A549 treated with AZD2906 at 1 μM for 4 hours (cell line): Measurements from ENCODE around the gene NTN3. TPM values are rescaled to one million over a fixed set of nuclear protein-coding genes. Genes with fewer than 3 reads are reported as not detected.

Source experiments
- total RNA-seq: library from RNA; stranded (reverse); fragments of 200-300 nt; extraction: Qiagen RNA extraction; gene quantifications from 5 replicates; pipeline ENCODE4 v1.2.3, GENCODE V29; 2022

NTN3 gene
- 0.05 to 0.07 TPM (median 0.06 TPM) in 3 of 5 replicates, not detected in the others for total RNA-seq

DNA sequence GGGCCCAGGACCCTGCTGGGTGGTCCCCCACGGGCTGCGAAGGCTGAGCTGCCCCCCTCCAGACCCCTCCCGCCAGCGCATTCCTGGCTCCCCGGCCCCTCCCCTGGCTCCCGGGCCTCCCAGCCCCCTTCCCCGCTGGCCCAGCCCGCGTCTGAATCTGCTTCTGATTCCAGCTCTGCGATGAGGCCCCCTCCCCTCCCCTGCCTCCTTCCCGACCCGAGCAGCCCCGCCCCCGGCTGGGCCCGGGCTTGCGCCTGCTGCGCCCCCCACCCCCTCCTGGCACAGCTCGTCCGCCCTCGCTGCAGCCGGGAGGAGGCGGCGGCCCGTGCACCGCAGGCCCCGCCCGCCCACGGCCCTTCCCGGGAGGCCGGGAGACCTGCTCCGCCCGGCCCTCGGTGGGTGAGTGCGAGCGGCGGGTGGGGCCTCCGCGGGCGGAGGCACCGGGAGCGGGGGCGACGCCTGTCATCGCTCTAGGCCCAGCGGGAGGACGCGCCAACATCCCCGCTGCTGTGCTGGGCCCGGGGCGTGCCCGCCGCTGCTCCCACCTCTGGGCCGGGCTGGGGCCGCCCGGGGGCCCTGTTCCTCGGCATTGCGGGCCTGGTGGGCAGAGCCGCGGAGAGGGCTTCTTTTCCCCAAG is at the start of gene NTN3:
Gene NTN3, plus strand, starts transcription at position 282 of the 637 bp plus-strand sequence. CDS start 405 bp downstream, outside the sequence.

DNA sequence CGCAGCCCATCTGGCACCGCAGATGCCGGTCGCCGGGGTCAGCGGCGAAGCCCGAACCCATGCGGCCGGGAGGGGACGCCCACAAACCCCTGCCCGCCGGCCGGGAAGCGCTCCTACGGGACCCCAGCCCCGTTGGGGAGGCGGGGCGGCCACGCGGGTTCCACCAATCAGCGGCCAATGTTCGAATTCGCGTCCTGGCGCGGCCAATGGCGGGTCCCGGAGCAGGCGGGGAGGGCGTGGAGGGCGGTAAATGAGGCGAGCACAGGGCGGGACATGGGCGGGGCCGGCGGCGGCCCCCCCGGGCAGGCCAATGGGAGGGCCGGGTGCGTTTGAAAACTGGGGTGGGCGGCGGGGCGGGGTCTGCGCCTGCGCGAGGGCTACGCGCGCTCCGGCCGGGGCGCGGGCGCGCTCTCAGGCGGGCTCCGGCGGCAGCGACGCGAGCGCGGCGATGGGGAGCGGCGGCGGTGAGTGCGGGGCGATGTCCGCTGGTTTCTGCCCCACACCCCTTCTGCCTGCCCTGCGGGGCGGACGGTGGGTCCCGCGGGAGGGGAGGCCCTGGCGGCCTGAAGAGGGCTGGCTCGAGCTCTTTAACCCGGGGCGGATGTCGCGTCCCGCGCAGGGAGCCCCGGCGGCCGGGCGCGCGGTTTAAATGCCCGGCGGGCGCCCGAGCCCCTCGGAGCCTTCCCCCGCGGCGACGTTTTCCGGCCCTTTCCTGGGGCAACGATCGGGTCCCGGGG is 41.9 kb upstream of the NTN3 start, which contains the start of gene CCNF:
Gene CCNF, plus strand, starts transcription at position 414 of the 737 bp plus-strand sequence. Its CDS starts 35 bp downstream, at position 449.

GRCh38 chr16:2459647-2460390 is 11.3 kb upstream of the NTN3 start, which contains the start of gene TEDC2:
Gene TEDC2 (plus strand): TSS chr16:2460109. CDS start chr16:2460145, 36 bp downstream.

GRCh38 chr16:2474877-2475412 is 3.8 kb downstream of the NTN3 start, which contains the start of gene TBC1D24:
Gene TBC1D24 (plus strand): TSS chr16:2475127. CDS start chr16:2496149, 21,022 bp downstream.

GRCh38 chr16:2513405-2514332 is 42.6 kb downstream of the NTN3 start, which contains the start of gene ATP6V0C:
Gene ATP6V0C (plus strand): TSS chr16:2513952. CDS start chr16:2514104, 152 bp downstream.

DNA sequence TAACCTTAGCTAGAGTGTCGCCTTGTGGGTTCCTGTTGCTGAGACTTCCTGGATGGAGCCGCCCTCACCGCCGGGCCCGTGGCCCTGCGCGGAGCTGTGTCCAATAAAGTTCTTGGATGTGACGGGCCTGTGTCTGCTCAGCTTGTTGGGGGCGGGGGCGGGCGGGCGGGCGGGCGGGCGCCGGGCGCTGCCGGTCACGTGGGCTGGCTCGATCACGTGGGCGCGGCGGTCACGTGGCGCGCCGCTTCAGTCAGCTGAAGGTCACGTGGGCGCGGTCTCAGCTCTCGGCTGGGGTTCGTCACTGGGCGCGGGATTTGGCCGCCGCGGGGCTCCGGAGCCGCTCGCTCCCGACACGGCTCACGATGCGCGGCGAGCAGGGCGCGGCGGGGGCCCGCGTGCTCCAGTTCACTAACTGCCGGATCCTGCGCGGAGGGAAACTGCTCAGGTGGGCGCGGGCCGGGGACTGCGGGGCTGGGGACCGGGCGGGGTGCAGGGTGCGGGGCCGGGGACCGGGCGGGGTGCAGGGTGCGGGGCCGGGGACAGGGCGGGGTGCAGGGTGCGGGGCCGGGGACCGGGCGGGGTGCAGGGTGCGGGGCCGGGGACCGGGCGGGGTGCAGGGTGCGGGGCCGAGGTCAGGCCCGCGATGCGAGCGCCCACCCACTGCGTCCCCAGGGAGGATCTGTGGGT is 49.1 kb downstream of the NTN3 start, which contains the start of gene AMDHD2:
Gene AMDHD2, plus strand, starts transcription at position 275 of the 687 bp plus-strand sequence. Its CDS starts 88 bp downstream, at position 363.

Other genes starting within 250 kb of the NTN3 start
- gene E4F1, start 247.7 kb upstream of the NTN3 start, total RNA-seq: 18.7 to 26.9 TPM (median 24.7 TPM) in 5 replicates
- 0.60 to 1.7 TPM (median 1.3 TPM) in 5 replicates for gene DNASE1L2, start 234.9 kb upstream of the NTN3 start, total RNA-seq
- gene ECI1, start 219.7 kb upstream of the NTN3 start, total RNA-seq: 48.5 to 95.5 TPM (median 93.6 TPM) in 5 replicates
- 252 to 288 TPM (median 261 TPM) in 5 replicates for gene RNPS1, start 203.2 kb upstream of the NTN3 start, total RNA-seq
- gene ABCA3, start 130.6 kb upstream of the NTN3 start, total RNA-seq: 17.3 to 21.9 TPM (median 20.6 TPM) in 5 replicates
- 20.2 to 23.1 TPM (median 21.1 TPM) in 5 replicates for gene CCNF, start 41.9 kb upstream of the NTN3 start, total RNA-seq
- 15.9 to 20.9 TPM (median 18.9 TPM) in 5 replicates for gene TEDC2, start 11.2 kb upstream of the NTN3 start, total RNA-seq
- 6.0 to 7.9 TPM (median 6.7 TPM) in 5 replicates for gene TBC1D24, start 3.8 kb downstream of the NTN3 start, total RNA-seq
- 146 to 301 TPM (median 257 TPM) in 5 replicates for gene ATP6V0C, start 42.7 kb downstream of the NTN3 start, total RNA-seq
- 15.9 to 25.9 TPM (median 24.7 TPM) in 5 replicates for gene AMDHD2, start 49.1 kb downstream of the NTN3 start, total RNA-seq
- gene CEMP1, start 60.1 kb downstream of the NTN3 start, total RNA-seq: 0.06 to 0.15 TPM (median 0.09 TPM) in 3 of 5 replicates, not detected in the others
- gene PDPK1, start 66.7 kb downstream of the NTN3 start, total RNA-seq: 19.3 to 24.1 TPM (median 20.6 TPM) in 5 replicates
- gene KCTD5, start 211.2 kb downstream of the NTN3 start, total RNA-seq: 35.2 to 44.7 TPM (median 40.1 TPM) in 5 replicates
- gene PRSS27, start 248.9 kb downstream of the NTN3 start, total RNA-seq: 1.1 to 2.3 TPM (median 1.8 TPM) in 5 replicates